Thymus (tissue), 11 donors: Measurements from ENCODE around the gene PM20D1. TPM values are rescaled to one million over a fixed set of nuclear protein-coding genes. Genes with fewer than 3 reads are reported as not detected.
"Not testable (repeated sequence)": the region's sequence is repeated elsewhere in the genome, so short reads cannot be mapped to it uniquely, and the experiment has no call there.

ENCODE experiments used
- DNase-seq, 9 donors: peaks; one replicate each; pipeline ENCODE4 v3.0.0-alpha.2; 2013; ENCODE audit warnings: low spot score in 9 of 9, low read depth in 6 of 9, missing footprints in 1 of 9
- H3K27ac ChIP-seq, 2 donors: one replicate each; pipeline ENCODE4 v1.5.1; 2013; ENCODE audit warnings: control low read depth in 1 of 2, low read depth in 1 of 2, low read length in 1 of 2, mild to moderate bottlenecking in 1 of 2, moderate library complexity in 1 of 2
- H3K27me3 ChIP-seq, 2 donors: one replicate each; pipeline ENCODE4 v1.5.1; 2013; ENCODE audit warnings: low read length in 1 of 2; ENCODE audit not compliant: control insufficient read depth in 2 of 2, insufficient read depth in 1 of 2
- H3K36me3 ChIP-seq, 2 donors: one replicate each; pipeline ENCODE4 v1.5.1; 2013; ENCODE audit warnings: low read length in 1 of 2, mild to moderate bottlenecking in 1 of 2, moderate library complexity in 1 of 2; ENCODE audit not compliant: control insufficient read depth in 2 of 2, insufficient read depth in 2 of 2
- H3K4me1 ChIP-seq, 2 donors: one replicate each; pipeline ENCODE4 v1.5.1; 2013; ENCODE audit warnings: low read length in 2 of 2; ENCODE audit not compliant: control insufficient read depth in 2 of 2, insufficient read depth in 2 of 2
- H3K4me3 ChIP-seq, 2 donors: one replicate each; pipeline ENCODE4 v1.5.1; 2013; ENCODE audit warnings: low read length in 2 of 2, control low read depth in 1 of 2, mild to moderate bottlenecking in 1 of 2
- H3K9me3 ChIP-seq, 2 donors: one replicate each; pipeline ENCODE4 v1.5.1; 2013; ENCODE audit warnings: low read length in 1 of 2, mild to moderate bottlenecking in 1 of 2; ENCODE audit not compliant: control insufficient read depth in 2 of 2, insufficient read depth in 1 of 2
- WGBS: extraction: QIAGEN DNeasy Blood & Tissue Kit; methylation state at CpG from one replicate; pipeline ENCODE4 v1.1.7; 2013; 5-methylcytosine and 5-hydroxymethylcytosine counted together
- polyA plus RNA-seq: library from polyadenylated mRNA; stranded (reverse); fragments of 200-250 nt; gene quantifications from one replicate; pipeline ENCODE4 v1.2.3, GENCODE V29; 2013
- total RNA-seq: library from RNA; stranded (reverse); fragments of 120-200 nt; gene quantifications from one replicate; pipeline ENCODE4 v1.2.4, GENCODE V29; 2013
- donor health status: healthy.

The PM20D1 gene
- total and polyA plus RNA-seq, 2 donors, result 0.09 to 0.41 TPM

- Histone ChIP-seq H3K9me3 (peaks cover 0 to 9% of the 10 kb centered on the region in 2 donors), H3K36me3 (no peaks in the 10 kb centered on the region), H3K4me1 (no peaks in the 10 kb centered on the region), H3K27me3 (peaks cover 2 to 3% of the 10 kb centered on the region in 2 donors), H3K4me3 (no peak overlapping the region), H3K27ac (no peak overlapping the region)
- no peak for DNase-seq
Measured at GRCh38 chr1:205880923-205881322, 31.0 kb upstream of the PM20D1 start.

- Histone ChIP-seq H3K27me3 (peaks cover 2 to 3% of the 10 kb centered on the region in 2 donors), H3K27ac (no peak overlapping the region), H3K36me3 (no peaks in the 10 kb centered on the region), H3K4me3 (no peak overlapping the region), H3K4me1 (no peaks in the 10 kb centered on the region), H3K9me3 (peaks cover 0 to 9% of the 10 kb centered on the region in 2 donors)
- 91% methylated on average over 1 of the region's 1 CpG for WGBS
- DNase-seq, result no peak
Measured at GRCh38 chr1:205879974-205880373, 30.0 kb upstream of the PM20D1 start.

- Histone ChIP-seq H3K27me3 (peaks cover 2 to 3% of the 10 kb centered on the region in 2 donors), H3K4me3 (no peak overlapping the region), H3K4me1 (no peaks in the 10 kb centered on the region), H3K36me3 (no peaks in the 10 kb centered on the region), H3K27ac (no peak overlapping the region), H3K9me3 (peaks cover 0 to 9% of the 10 kb centered on the region in 2 donors)
- no peak for DNase-seq
Measured at GRCh38 chr1:205878026-205878425, 28.1 kb upstream of the PM20D1 start.

DNA sequence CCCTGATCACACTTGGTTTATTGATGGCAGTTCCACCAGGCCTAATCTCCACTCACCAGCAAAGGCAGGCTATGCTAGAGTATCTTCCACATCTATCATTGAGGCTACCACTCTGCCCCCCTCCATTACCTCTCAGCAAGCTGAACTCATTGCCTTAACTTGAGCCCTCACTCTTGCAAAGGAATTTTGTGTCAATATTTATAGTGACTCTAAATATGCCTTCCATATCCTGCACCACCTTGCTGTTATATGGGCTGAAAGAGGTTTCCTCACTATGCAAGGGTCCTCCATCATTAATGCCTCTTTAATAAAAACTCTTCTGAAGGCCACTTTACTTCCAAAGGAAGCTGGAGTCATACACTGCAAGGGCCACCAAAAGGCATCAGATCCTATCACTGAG, 23.2 kb upstream of the PM20D1 start:
- not testable (repeated sequence) for H3K9me3 ChIP-seq, H3K36me3 ChIP-seq, H3K4me3 ChIP-seq, H3K4me1 ChIP-seq, H3K27me3 ChIP-seq, H3K27ac ChIP-seq, DNase-seq

DNA sequence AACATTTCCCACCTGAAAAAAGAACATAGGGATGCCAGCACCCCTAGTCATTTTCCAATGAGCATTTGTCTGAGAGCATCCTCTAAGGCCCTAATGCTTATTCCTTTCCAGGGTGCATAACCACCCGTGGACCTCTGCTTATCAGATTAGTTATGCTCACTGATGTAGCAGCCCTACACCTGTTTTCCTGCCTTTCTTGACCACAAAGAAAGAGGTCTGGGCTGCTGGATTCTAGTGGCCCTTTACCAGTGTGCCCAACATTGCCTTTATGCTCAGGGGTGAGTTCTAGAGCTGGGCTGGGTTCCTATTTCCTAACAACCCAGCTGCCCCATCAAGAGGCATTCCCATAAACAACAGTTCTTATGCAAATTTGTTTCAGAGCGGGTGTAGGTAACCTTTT, 20.3 kb upstream of the PM20D1 start:
- H3K9me3 ChIP-seq, result no peaks in the 10 kb centered on the region
- H3K36me3 ChIP-seq, result no peaks in the 10 kb centered on the region
- DNase-seq, result no peak
- no peaks in the 10 kb centered on the region for H3K27me3 ChIP-seq
- WGBS, result 82% methylated on average over 2 of the region's 2 CpGs
- H3K27ac ChIP-seq, result no peak overlapping the region
- no peak overlapping the region for H3K4me3 ChIP-seq
- no peaks in the 10 kb centered on the region for H3K4me1 ChIP-seq

DNA sequence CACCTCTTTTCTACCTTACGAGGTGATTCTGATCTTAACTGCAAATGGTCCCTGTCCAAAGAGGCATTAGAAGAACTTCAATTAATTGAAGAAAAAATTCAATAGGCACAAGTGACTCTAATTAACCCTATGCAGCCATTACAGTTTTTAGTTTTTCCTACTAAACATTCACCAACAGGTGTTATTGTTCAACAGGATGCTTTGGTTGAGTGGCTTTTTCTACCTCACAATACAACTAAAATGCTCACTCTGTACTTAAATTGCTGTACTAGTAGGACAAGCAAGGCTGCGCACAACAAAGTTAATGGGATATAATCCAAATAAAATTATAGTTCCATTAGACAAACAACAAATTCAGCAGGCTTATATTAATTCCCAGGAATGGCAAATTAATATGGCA, 11.6 kb upstream of the PM20D1 start:
- WGBS, result 100% methylated on average over 2 of the region's 2 CpGs
- DNase-seq, result no peak
- Histone ChIP-seq H3K27ac (no peak overlapping the region), H3K4me1 (no peaks in the 10 kb centered on the region), H3K9me3 (no peaks in the 10 kb centered on the region), H3K36me3 (no peaks in the 10 kb centered on the region), H3K27me3 (no peaks in the 10 kb centered on the region), H3K4me3 (no peak overlapping the region)

GRCh38 chr1:205858141-205858961, 8.4 kb upstream of the PM20D1 start:
- no peak for DNase-seq
- WGBS, result 53% methylated on average over 6 of the region's 6 CpGs
- no peaks in the 10 kb centered on the region for H3K27me3 ChIP-seq
- H3K27ac ChIP-seq, result no peak overlapping the region
- H3K9me3 ChIP-seq, result no peaks in the 10 kb centered on the region
- no peak overlapping the region for H3K4me3 ChIP-seq
- no peaks in the 10 kb centered on the region for H3K4me1 ChIP-seq
- no peaks in the 10 kb centered on the region for H3K36me3 ChIP-seq

GRCh38 chr1:205857501-205857900, 7.6 kb upstream of the PM20D1 start:
- H3K27me3 ChIP-seq, DNase-seq, H3K4me3 ChIP-seq, H3K36me3 ChIP-seq, H3K27ac ChIP-seq, H3K9me3 ChIP-seq, H3K4me1 ChIP-seq: not testable (repeated sequence)
- WGBS, result 87% methylated on average over 2 of the region's 2 CpGs

GRCh38 chr1:205856433-205856832, 6.5 kb upstream of the PM20D1 start:
- no peaks in the 10 kb centered on the region for H3K4me1 ChIP-seq
- no peak for DNase-seq
- no peaks in the 10 kb centered on the region for H3K36me3 ChIP-seq
- no peaks in the 10 kb centered on the region for H3K9me3 ChIP-seq
- H3K27ac ChIP-seq, result no peak overlapping the region
- H3K4me3 ChIP-seq, result no peak overlapping the region
- no peaks in the 10 kb centered on the region for H3K27me3 ChIP-seq
